Stimulated activated CD4-positive, alpha-beta T cell treated with anti-CD3 and anti-CD28 coated beads, Interleukin-4, amount 100 ng/mL, for 48 hours (primary cell): ENCODE data around the gene PRRX1.

Experiments used
- DNase-seq, 2 donors: peaks; one replicate each; pipeline ENCODE4 v3.0.0-alpha.2; 2020; ENCODE audit warnings: low read depth in 2 of 2

Gene PRRX1

DNA sequence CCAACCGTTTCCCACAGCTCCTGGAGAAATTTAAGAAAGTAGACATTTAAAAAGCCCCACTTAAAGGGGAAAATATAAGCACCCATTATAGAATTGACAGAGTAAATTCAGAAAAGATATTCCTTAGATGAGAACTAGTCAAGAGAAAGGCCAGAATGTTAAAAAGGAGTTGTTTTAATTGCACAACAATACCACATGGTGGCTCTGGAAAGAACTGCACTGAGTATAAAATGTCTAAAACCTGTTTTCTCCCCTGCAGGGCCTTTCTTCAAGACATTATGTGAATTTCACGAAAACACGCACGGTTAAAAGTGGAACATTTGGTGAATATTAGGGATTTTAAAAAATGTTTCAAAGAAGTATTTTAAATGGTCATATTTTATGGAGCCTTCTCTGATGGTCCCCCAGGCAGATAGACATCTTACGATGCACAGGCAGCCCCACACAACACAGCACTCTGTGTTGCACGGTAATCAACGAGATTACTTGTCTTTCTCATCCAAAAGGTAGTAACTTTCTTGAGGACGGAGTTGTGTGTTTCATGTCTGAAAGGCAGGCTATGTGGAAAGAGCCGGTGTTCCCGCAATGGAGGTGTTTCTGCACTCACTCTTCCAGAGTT is 101.9 kb downstream of the PRRX1 start:
- no peak for DNase-seq

DNA sequence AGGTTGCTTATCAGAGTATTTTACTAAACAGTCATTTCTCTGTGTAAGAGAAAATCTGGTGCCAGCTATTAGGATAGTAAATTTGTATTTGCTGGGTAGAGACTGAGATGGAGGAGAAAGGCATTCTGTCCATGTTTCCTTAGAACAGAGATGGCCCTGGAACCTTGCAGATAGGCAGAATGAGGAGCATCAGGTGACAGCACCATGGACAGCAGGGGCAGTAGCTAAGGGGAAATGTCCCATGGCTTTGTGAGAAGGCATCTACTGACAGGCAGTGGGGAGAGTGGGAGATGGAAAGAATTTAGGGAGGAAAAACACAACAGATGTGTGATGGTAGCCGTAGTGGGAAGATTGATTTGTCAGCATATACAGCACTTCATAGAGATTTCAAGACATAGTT is 105.0 kb downstream of the PRRX1 start:
- no peak for DNase-seq

DNA sequence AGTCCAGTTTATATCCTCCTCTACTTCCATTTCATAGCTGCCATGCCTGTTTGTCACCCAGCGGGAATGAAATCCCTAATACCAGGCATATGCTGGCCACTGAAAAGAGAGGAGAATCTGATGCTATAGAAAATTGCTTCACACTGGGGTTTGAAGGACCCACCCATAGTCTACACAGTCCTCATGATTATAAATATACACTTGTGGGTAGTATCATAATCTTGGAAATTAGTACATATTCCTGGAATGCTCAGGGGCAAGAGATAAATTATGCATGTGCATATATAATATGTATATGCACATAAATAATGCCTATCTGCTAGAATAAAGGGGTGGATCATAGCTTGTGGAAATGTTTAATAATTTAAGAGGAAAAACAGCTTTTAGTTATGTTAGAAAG is 105.8 kb downstream of the PRRX1 start:
- no peak for DNase-seq

- no peak for DNase-seq
Observed at GRCh38 chr1:170770254-170770653, 106.3 kb downstream of the PRRX1 start.

DNA sequence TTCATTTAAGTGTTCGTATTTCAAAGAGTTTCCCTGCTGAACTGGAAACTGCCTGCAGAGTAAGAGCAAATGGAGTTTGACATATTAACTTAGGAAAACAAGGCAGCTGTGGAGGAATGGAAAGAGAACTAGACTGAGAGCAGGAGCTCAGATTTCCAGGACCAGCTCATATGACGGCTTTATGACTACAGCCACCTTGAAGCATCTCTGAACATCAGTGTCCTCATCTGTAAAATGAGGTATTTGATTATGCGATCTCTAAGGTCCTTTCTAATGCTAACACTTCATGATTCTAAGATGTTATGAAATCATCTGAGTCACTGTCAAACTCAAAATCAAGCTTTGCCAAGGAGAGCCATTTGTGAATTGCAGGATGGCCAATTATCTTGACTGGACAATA is 112.3 kb downstream of the PRRX1 start:
- DNase-seq = no peak

DNA sequence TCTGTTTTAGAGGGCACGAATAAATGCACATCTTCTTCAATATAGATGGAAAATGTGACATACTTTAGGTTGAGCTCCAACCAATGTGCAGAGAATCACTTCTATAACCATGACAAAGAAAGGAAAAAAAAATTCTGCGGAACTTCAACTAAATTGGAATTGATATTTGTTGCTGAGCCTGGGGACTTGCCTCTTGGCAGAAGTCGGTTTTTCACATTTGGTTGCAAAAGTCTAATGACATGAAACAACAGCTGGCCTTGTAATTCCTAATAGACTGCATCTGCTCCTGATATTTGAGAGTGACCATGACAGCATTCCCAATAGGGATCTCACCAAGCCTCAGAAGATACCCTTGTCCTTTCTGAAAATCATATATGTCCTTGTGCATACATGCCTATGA is 112.8 kb downstream of the PRRX1 start:
- DNase-seq = no peak
